Measurements from ENCODE around the gene NUDCD3. TPM values are rescaled to one million over a fixed set of nuclear protein-coding genes. Genes with fewer than 3 reads are reported as not detected.

Gene NUDCD3
- total RNA-seq, 1 experiment from 2014 or later, result 117 TPM

- intact Hi-C loops (cut with micrococcal nuclease; ENCODE audit: unreplicated experiment), result no loop called here
- BruUV-seq (replicated peaks), result no TSS peak
Measured at GRCh38 chr7:44455155-44455554, 35.3 kb downstream of the NUDCD3 start.

GRCh38 chr7:44454348-44454747 is 36.1 kb downstream of the NUDCD3 start:
- no peaks in the 10 kb centered on the region for H3K4me1 ChIP-seq (ENCODE audit: control insufficient read depth, insufficient read depth, low read length)
- in situ Hi-C loops (cut with HindIII; ENCODE audit: low pct_unique_long_range_greater_than_20kb, low sequenced_read_pairs) (no loop called here), intact Hi-C loops (cut with micrococcal nuclease; ENCODE audit: unreplicated experiment) (no loop called here)
- no peaks in the 10 kb centered on the region for H3K9me3 ChIP-seq (ENCODE audit: control insufficient read depth, insufficient read depth, low read depth, low read length)
- no peak for DNase-seq (ENCODE audit: low read depth, low spot score)
- POLR2A ChIA-PET, result interaction anchor here (0.6 to 0.7 kb wide), 2 partner anchors 35 to 435 kb away, joined by 3 read pairs; no protein-coding TSS in a partner anchor
- H3K27me3 ChIP-seq (ENCODE audit: control insufficient read depth, insufficient read depth, low read length), result no peaks in the 10 kb centered on the region
- no peak for TF ChIP-seq CTCF (IDR thresholded peaks at IDR 0.05)
- no peak for TF ChIP-seq POLR2AphosphoS5 (IDR thresholded peaks at IDR 0.05; ENCODE audit: low read depth, low read length)
- no peak for TF ChIP-seq REST (IDR thresholded peaks at IDR 0.05; ENCODE audit: insufficient read depth in 1 of 2, low read depth in 2 of 2, low read length in 1 of 2)
- TF ChIP-seq SIN3A (IDR thresholded peaks at IDR 0.05; ENCODE audit: borderline replicate concordance, insufficient read depth, low read depth, low read length), result no peak
- TF ChIP-seq TCF7L2 (IDR thresholded peaks at IDR 0.05; ENCODE audit: low read depth, low read length), result no peak
- H3K4me3 ChIP-seq (ENCODE audit: low read depth in 2 of 2, low read length in 2 of 2), result no peak overlapping the region
- no peak overlapping the region for H3K27ac ChIP-seq (ENCODE audit: low read length)
- CTCF ChIA-PET, result no interaction called here
- no peaks in the 10 kb centered on the region for H3K36me3 ChIP-seq (ENCODE audit: control insufficient read depth, insufficient read depth, low read length)
- BruUV-seq (replicated peaks), result no TSS peak
- ATAC-seq, result no peak

More at GRCh38 chr7:44455155-44455554, 35.3 kb downstream of the NUDCD3 start:
- TF ChIP-seq TCF7L2 (IDR thresholded peaks at IDR 0.05; ENCODE audit: low read depth, low read length) (no peak), REST (IDR thresholded peaks at IDR 0.05; ENCODE audit: insufficient read depth in 1 of 2, low read depth in 2 of 2, low read length in 1 of 2) (no peak), POLR2AphosphoS5 (IDR thresholded peaks at IDR 0.05; ENCODE audit: low read depth, low read length) (no peak), CTCF (IDR thresholded peaks at IDR 0.05) (no peak), SIN3A (IDR thresholded peaks at IDR 0.05; ENCODE audit: borderline replicate concordance, insufficient read depth, low read depth, low read length) (no peak)
- H3K4me1 ChIP-seq (ENCODE audit: control insufficient read depth, insufficient read depth, low read length), result no peaks in the 10 kb centered on the region
- H3K27ac ChIP-seq (ENCODE audit: low read length), result no peak overlapping the region
- in situ Hi-C loops (cut with HindIII; ENCODE audit: low pct_unique_long_range_greater_than_20kb, low sequenced_read_pairs), result no loop called here
- H3K36me3 ChIP-seq (ENCODE audit: control insufficient read depth, insufficient read depth, low read length), result 0 out of 2 replicates have a peak, but pooled peaks cover 3% of the 10 kb centered on the region
- no peaks in the 10 kb centered on the region for H3K9me3 ChIP-seq (ENCODE audit: control insufficient read depth, insufficient read depth, low read depth, low read length)
- ChIA-PET CTCF (no interaction called here), POLR2A (no interaction called here)
- DNase-seq (ENCODE audit: low read depth, low spot score), result no peak
- ATAC-seq, result no peak
- H3K27me3 ChIP-seq (ENCODE audit: control insufficient read depth, insufficient read depth, low read length), result no peaks in the 10 kb centered on the region
- no peak overlapping the region for H3K4me3 ChIP-seq (ENCODE audit: low read depth in 2 of 2, low read length in 2 of 2)
